ENCODE measurements around the gene RAB17.
"Not testable (repeated sequence)": the region's sequence is repeated elsewhere in the genome, so short reads cannot be mapped to it uniquely, and the experiment has no call there.

RAB17 gene

DNA sequence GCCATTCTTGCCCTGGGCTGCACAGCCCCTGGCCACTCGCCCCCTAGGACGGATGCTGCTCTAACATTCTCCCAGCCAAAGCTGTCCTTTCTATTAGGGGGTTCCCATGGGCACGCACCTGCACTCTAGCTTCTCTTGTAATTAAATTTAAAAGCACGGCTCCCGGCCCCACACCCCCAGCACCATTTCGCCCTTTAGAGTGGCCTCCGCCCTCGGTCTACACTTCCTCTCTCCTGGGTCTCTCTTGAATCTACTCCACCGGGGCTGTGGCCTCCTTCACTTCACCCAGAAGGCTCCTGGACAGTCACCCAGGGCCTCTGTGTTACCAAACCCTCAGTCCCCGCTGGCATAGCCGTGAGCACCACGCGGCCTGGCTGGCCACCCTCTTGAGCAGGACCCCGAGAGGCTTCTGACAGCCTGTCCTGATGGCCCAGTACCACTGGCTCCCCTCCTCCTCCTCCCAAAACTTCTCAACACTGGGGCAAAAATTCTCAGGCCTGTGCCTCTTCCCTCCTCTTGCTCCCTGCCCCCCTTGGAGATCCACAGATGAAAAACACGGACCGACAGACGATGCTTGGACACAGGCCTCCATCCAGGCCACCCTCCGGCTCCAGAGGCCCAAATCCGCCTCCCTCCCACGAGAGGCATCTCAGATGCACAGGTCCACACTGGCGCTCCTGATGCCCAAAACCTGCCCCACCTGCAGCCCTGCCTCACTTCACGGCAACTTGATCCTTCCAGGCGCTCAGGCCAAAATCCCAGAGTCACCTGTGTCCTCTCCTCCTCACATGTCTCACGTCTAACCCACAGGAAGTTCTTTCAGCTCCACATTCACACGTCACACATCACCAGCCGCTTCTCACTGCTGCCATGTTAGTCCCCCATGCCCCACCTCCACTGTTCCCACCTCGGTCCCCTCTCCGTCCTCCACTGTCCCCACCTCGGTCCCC lies 6.9 kb upstream of the RAB17 start:
- DNase-seq: no peak

GRCh38 chr2:237596520-237597195 lies 6.1 kb upstream of the RAB17 start:
- no peak for DNase-seq

- DNase-seq: not testable (repeated sequence)
Observed at GRCh38 chr2:237595829-237596519, 5.4 kb upstream of the RAB17 start.

- no peak for DNase-seq
Observed at GRCh38 chr2:237594514-237594871, 4.0 kb upstream of the RAB17 start.

GRCh38 chr2:237593596-237594320 lies 3.2 kb upstream of the RAB17 start:
- no peak for DNase-seq

DNA sequence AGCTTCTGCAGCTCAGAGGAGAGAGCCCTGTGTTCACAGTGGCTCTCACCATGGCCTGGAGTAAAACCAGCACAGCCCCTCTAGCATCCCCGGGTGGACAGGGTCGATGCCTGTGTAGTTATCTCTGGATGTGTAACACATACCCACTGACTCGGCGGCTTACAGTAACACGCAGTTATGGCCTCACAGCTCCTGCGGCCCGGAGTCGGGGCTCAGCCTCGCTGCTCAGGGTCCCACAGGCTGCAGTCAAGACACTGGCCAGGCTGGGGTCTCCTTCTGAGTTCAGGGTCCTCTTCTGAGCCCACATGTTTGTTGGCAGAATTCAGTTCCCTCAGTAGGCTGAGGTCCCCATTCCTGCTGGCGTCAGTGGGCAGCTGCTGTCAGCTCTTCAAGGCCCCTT lies 2.5 kb upstream of the RAB17 start:
- DNase-seq: no peak

DNA sequence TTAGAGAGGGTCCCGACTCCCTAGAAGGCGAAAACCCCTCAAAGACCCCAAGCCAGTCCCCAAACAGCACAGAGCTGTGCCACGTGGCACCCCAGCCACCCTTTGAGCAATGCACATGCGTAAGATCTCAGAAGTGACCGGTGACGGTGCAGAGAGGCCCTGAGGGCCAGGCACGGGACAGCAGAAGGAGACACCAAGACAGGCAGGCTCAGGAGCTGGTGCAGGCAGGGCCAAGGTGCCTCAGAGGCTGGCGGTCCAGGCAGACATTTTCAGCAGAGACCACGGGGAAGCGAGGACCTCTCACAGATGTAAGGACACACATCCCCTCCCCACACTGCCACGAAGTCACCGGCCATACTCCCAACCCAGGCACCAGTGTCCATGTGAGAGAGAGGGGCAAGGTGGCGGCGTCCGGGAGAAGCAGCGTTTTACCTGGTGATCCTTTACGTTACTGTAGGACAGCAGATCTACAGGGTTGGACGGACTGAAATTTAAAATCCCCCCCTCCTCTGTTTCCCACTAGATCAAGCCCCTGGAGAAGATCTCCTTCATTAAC lies 2.0 kb upstream of the RAB17 start:
- no peak for DNase-seq

- DNase-seq: no peak
Observed at GRCh38 chr2:237591141-237591881, 777 bp upstream of the RAB17 start.

GRCh38 chr2:237588044-237588696 lies 2.4 kb downstream of the RAB17 start:
- DNase-seq: no peak

- DNase-seq: no peak
Observed at GRCh38 chr2:237585590-237586221, 4.8 kb downstream of the RAB17 start.

DNA sequence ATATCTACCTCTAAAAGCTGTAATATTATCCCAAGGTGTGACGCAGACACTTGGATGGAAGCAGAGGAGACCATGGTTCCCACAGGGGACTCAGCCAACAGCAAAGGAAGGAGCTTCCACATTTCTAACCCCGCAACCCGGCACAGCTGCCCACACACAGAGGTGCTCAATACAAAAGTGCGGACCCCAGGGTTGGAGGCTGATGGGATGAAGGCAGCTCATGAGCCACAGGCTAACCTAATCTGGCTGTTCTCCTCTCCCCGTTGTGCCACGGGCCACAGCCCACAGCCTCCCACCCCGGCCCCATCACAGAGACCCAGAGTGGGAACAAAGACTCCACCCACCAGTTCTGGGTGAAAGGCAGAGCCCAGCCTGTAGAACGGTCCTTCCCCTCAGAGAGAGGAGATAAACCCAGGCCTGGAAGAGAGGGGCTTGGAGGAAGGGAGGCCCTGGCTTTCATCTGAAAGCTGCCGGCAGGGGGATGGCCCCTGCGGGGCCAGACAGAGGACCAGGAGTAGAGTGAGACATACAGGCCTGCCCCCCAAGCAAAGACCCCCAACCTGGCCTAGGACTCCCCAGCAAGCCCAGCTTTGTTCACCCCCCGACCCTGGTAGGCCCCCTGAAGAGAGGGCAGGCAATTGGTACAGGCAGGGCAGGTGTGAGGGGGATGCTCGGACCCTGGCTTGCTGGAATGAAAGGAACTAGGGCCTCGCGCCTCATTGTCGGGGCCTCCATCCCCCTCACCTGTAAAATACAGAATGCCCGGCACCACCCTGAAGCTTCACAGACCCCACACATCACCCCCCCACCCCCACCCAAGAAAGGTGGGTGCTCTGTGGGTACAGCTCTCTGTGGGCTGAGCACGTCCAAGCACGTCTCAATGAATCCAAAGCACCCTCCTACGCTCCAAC lies 6.9 kb downstream of the RAB17 start:
- no peak for DNase-seq

- DNase-seq: no peak
Observed at GRCh38 chr2:237581751-237582746, 8.5 kb downstream of the RAB17 start.

GRCh38 chr2:237581326-237581725 lies 9.2 kb downstream of the RAB17 start:
- DNase-seq: no peak

DNA sequence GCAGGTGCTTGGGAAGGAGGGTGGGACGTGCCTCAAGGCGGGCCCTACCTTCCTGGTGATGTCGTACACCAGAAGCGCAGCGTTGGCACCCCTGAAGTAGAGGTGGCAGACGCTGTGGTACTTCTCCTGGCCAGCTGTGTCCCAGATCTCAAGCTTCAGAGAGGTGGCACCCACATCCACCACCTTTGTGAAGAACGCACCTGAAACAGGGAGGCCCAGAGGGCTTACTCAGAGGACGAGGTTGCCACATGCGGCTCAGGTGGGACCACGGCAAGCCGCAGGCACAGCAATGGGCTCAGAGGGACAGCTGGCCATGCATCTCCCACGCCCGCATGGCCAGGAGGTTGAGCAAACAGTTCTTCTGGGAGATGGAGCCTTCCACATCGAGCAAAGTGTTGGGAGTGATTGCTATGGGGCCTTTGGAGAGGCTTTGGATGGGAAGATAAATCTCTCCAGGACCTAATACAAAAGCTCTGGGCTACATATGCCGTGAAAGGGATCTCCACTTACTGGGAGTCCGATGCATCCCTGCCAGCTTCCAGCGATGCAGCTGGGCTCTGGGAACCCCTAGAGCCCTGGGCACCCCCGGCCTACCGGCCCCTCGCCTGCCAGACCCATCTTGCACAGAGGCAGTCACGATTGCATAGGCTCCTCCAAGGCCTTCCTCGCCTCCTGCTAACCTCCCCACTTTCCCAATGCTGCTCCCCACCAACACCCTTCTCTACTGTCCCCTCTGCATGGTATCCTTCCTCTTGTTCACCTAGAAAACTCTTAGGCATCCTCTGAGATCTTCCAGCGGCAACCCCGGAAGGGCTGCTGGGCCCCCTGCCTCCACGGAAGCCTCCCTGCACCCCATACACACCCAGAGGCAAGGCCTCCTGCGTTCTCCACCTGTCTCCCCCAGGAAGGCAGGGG lies 12.3 kb downstream of the RAB17 start:
- DNase-seq: no peak

GRCh38 chr2:237577458-237577857 lies 13.1 kb downstream of the RAB17 start:
- no peak for DNase-seq

DNA sequence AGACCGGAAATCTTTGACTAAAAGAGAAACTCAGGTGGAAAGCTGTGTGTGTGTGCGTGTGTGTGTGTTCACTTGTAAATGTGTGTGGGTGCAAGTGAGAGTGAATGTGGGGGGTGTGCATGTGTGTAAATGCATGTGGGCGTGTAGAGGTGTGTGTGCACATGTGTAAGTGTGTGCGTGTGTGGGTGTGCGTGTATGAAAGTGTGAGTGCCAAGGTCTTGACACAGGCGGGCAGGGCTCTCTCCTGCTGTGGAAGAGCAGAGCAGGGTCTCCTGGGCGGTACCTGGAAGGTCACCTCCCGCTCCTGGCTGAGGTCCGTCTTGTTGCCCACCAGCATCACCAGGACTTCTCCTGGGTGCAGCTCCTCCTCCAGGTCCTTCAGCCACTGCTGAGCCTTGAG lies 13.6 kb downstream of the RAB17 start:
- no peak for DNase-seq

All from SIG-M5 (cell line).